ENCODE data around the gene KIF3C.

GRCh38 chr2:25972049-25972823 lies 10.1 kb downstream of the KIF3C start:
- TF ChIP-seq POLR2AphosphoS5 (IDR thresholded peaks at IDR 0.05) (no peak), POLR2A (IDR thresholded peaks at IDR 0.05) (no peak), CTCF (IDR thresholded peaks at IDR 0.05) (no peak)

All from prostate gland (tissue), 2 donors.